SK-N-SH (cell line): ENCODE results near the gene RNF126.

Source experiments
- CTCF ChIP-seq: fragments of 200-600 bp; sonication (generic); IDR thresholded peaks from 2 replicates; pipeline ENCODE4 v1.6.1; 2017; ENCODE audit warnings: antibody characterized with exemption, mild to moderate bottlenecking, moderate library complexity
- GABPA ChIP-seq: IDR thresholded peaks from 2 replicates; pipeline ENCODE4 v1.4.0; 2012; ENCODE audit warnings: low read depth, mild to moderate bottlenecking
- REST ChIP-seq: IDR thresholded peaks from 2 replicates; pipeline ENCODE4 v1.6.1; 2012; ENCODE audit warnings: mild to moderate bottlenecking, low read depth, low read length, moderate library complexity

GRCh38 chr19:695352-695949 lies 32.4 kb upstream of the RNF126 start, which contains the start of gene PRSS57:
- TF ChIP-seq REST (no peak), GABPA (no peak), CTCF (no peak)
